Upper lobe of left lung (tissue), 6 donors: Measurements from ENCODE around the gene NDUFS5. TPM values are rescaled to one million over a fixed set of nuclear protein-coding genes. Genes with fewer than 3 reads are reported as not detected.
A peak's percentile ranks its signal among the peaks of the same experiment; 100 is the strongest.
"Not testable (repeated sequence)": the region's sequence is repeated elsewhere in the genome, so short reads cannot be mapped to it uniquely, and the experiment has no call there.

Experiments
- ATAC-seq, 2 donors: fragments of 200-7000 bp; cut with Tn5 transposase; one replicate each; pipeline ENCODE4 v1.9.1; 2022; ENCODE audit warnings: mild to moderate bottlenecking in 2 of 2, moderate library complexity in 2 of 2; ENCODE audit not compliant: low FRiP score in 2 of 2
- DNase-seq, 2 donors: peaks; one replicate each; pipeline ENCODE4 v3.0.0-alpha.2; 2019 to 2020
- H3K27ac ChIP-seq, 4 donors: fragments of 200-600 bp; sonication (generic); one replicate each; pipeline ENCODE4 v1.5.1; 2016 to 2019
- H3K27me3 ChIP-seq, 4 donors: fragments of 200-600 bp; sonication (generic); one replicate each; pipeline ENCODE4 v1.5.1; 2017 to 2019
- H3K36me3 ChIP-seq, 4 donors: fragments of 200-600 bp; sonication (generic); one replicate each; pipeline ENCODE4 v1.5.1; 2016 to 2019
- H3K4me1 ChIP-seq, 4 donors: fragments of 200-600 bp; sonication (generic); one replicate each; pipeline ENCODE4 v1.5.1; 2018 to 2019
- H3K4me3 ChIP-seq, 4 donors: fragments of 200-600 bp; sonication (generic); one replicate each; pipeline ENCODE4 v1.5.1; 2017 to 2019; ENCODE audit warnings: mild to moderate bottlenecking in 2 of 4, moderate library complexity in 1 of 4
- H3K9me3 ChIP-seq, 4 donors: fragments of 200-600 bp; sonication (generic); one replicate each; pipeline ENCODE4 v1.5.1; 2018 to 2019
- EP300 ChIP-seq, 4 donors: sonication (generic); formaldehyde crosslinking; IDR thresholded peaks; one replicate each; pipeline ENCODE4 v1.5.1; 2017; ENCODE audit warnings: antibody characterized with exemption in 4 of 4, control low read depth in 2 of 4
- POLR2A ChIP-seq, 4 donors: fragments of 450-650 bp; IDR thresholded peaks; one replicate each; pipeline ENCODE4 v1.5.1; 2016 to 2017; ENCODE audit warnings: antibody characterized with exemption in 4 of 4, mild to moderate bottlenecking in 2 of 4
- POLR2AphosphoS5 ChIP-seq, 2 donors: sonication (generic); formaldehyde crosslinking; IDR thresholded peaks; one replicate each; pipeline ENCODE4 v1.5.1; 2017; ENCODE audit warnings: antibody characterized with exemption in 2 of 2
- WGBS, 2 donors: methylation state at CpG; one replicate each; pipeline ENCODE4 v1.1.5; 2017 to 2018; 5-methylcytosine and 5-hydroxymethylcytosine counted together
- total RNA-seq, 6 donors: library from RNA; depleted of rRNA in 4 of 6; stranded (reverse); fragments of >200 nt in 4 of 6; gene quantifications; one replicate each; pipeline versions ENCODE4 v1.1.0 to v1.2.1, GENCODE V29; 2016 to 2021
- TF ChIP-seq, protein P1 (sequence below), 6 experiments: fragments of 450-650 bp in 4 of 6; fragments of 200-600 bp in 2 of 6; sonication (generic) in 2 of 6; IDR thresholded peaks; one replicate each; pipeline ENCODE4 v1.5.1; 2016 to 2019; ENCODE audit warnings: antibody characterized with exemption in 6 of 6
- donor health status: DM: no; HTN: no; CAD: no; lungs with moderate emphysema.
- donor health status: DM: no; HTN: yes; CAD: no; lungs with severe emphysema.

Gene NDUFS5
- total RNA-seq, 6 donors from 2014 or later: 108 to 250 (median 166) TPM

DNA sequence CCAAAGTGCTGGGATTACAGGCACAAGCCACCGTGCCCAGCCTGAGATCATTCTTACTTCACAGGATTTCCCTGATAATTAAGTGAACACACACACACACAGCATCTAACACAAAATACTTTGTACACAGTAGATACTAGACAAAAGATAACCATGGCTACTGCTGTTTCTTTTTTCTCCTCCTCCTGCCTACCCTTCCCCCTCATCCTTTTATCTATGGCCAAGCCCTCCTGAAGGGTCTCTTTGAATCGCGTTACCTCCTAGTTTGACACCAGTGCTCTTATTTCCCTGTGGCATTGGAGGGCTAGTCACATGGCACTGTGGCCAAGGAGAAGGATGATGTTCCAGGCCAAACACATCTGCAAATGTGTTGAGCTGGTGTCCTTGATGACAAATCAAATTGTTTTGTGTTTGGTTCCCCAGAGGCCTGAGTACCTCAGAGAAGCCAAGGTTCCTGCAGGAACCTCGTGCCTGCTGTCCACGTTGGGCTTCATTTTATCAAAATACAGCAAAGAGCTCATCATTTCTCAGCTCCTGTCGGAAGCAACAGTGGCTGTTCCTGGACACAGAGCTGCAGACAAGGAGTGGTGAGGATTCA, 20.6 kb downstream of the NDUFS5 start:
- WGBS, 2 donors: 76 to 82% methylated on average over 5 to 6 of the region's 6 CpGs
- TF ChIP-seq POLR2AphosphoS5 (IDR thresholded peaks at IDR 0.05) (no peak), POLR2A (IDR thresholded peaks at IDR 0.05) (no peak), EP300 (IDR thresholded peaks at IDR 0.05) (no peak)
- TF ChIP-seq, protein P1, sequence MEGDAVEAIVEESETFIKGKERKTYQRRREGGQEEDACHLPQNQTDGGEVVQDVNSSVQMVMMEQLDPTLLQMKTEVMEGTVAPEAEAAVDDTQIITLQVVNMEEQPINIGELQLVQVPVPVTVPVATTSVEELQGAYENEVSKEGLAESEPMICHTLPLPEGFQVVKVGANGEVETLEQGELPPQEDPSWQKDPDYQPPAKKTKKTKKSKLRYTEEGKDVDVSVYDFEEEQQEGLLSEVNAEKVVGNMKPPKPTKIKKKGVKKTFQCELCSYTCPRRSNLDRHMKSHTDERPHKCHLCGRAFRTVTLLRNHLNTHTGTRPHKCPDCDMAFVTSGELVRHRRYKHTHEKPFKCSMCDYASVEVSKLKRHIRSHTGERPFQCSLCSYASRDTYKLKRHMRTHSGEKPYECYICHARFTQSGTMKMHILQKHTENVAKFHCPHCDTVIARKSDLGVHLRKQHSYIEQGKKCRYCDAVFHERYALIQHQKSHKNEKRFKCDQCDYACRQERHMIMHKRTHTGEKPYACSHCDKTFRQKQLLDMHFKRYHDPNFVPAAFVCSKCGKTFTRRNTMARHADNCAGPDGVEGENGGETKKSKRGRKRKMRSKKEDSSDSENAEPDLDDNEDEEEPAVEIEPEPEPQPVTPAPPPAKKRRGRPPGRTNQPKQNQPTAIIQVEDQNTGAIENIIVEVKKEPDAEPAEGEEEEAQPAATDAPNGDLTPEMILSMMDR (IDR thresholded peaks at IDR 0.05): no peak
- Histone ChIP-seq H3K27me3 (no peaks in the 10 kb centered on the region), H3K4me3 (no peak overlapping the region), H3K27ac (peak overlapping the region in 1 of 4 donors; percentile 35), H3K9me3 (no peaks in the 10 kb centered on the region), H3K36me3 (peaks cover 0 to 26% (median 1%) of the 10 kb centered on the region in 4 donors), H3K4me1 (no peaks in the 10 kb centered on the region)
- ATAC-seq: no peak
- no peak for DNase-seq

DNA sequence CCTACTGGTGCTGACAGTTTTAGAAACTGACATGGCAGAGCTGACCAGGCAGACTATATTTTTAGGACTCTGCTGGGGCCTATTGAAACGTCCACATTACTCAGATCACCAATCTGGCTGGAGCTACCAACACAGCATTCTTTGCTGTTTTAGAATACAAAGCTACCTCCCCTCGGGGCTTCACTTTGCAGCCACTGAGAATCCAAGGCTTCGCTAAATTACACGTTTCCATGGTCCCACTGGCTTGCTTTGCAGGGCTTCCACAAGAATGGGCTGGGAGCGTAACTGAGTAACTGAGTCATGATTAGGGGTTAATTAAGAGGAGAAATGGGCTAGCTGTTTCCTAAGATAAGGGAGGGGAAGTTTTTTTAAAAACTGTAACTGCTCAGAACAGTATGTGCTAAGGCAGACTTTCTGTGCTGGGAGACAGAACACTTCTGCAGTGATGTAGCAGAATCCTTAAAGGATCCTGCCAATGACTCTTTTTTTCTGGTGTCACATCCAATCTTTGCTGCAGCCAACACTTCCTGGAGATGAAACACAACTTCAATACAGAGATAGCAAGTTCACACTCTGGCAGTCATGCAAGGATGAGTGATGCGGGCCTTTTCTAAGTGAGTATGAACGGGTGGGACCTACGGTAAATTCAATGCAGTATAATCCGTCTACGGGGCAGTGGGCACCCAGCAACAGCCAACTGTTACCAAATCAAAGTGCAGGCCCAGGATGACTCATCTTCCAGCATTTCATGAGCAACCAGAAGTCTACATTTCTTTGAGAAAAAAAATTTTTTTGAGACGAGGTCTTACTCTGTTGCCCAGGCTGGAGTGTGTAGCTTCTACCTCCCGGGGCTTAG, 21.5 kb downstream of the NDUFS5 start:
- TF ChIP-seq, protein P1 (IDR thresholded peaks at IDR 0.05): no peak
- TF ChIP-seq POLR2AphosphoS5 (IDR thresholded peaks at IDR 0.05) (no peak), EP300 (IDR thresholded peaks at IDR 0.05) (no peak), POLR2A (IDR thresholded peaks at IDR 0.05) (no peak)
- Histone ChIP-seq H3K27me3 (no peaks in the 10 kb centered on the region), H3K27ac (peak overlapping the region in 3 of 4 donors; percentile 11 to 35 (median 18)), H3K36me3 (peaks cover 0 to 18% (median 0%) of the 10 kb centered on the region in 4 donors), H3K4me3 (no peak overlapping the region), H3K4me1 (no peaks in the 10 kb centered on the region), H3K9me3 (no peaks in the 10 kb centered on the region)
- WGBS, 2 donors: 72 to 80% methylated on average over 10 to 12 of the region's 12 CpGs
- ATAC-seq: peak; percentile 78 to 89
- no peak for DNase-seq

DNA sequence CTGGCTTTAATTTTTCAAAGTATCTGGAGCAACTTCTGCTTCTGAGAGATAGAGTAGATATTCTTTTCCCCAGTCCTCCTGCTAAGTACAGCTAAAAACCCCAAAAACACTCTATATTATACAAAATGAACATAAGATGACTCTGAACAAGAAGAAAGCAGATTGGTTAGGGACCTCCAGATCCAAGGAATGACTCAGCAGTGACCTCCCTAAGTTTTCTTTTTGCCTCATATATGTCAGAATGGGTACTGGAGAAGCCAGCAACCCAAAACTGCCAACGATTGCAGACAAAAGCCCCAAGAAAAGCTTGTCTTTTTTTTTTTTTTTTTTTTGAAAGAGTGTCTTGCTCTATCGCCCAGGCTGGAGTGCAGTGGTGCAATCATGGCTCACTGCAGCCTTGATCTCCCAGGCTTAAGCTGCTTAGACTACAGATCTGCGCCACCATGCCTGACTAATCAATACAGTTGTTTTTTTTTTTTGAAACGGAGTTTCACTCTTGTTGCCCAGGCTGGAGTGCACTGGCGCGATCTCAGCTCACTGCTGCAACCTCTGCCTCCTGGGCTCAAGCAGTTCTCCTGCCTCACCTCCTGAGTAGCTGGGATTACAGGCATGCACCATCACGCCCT, 22.7 kb downstream of the NDUFS5 start:
- ATAC-seq (no peak), DNase-seq (no peak)
- Histone ChIP-seq H3K27me3 (no peaks in the 10 kb centered on the region), H3K4me3 (no peak overlapping the region), H3K36me3 (peaks cover 0 to 10% (median 0%) of the 10 kb centered on the region in 4 donors), H3K27ac (peak overlapping the region in 1 of 4 donors; percentile 18), H3K4me1 (no peaks in the 10 kb centered on the region), H3K9me3 (no peaks in the 10 kb centered on the region)
- 91 to 93% methylated on average over 7 of the region's 7 CpGs for WGBS, 2 donors
- TF ChIP-seq POLR2AphosphoS5 (IDR thresholded peaks at IDR 0.05) (no peak), POLR2A (IDR thresholded peaks at IDR 0.05) (no peak), EP300 (IDR thresholded peaks at IDR 0.05) (no peak)
- TF ChIP-seq, protein P1 (IDR thresholded peaks at IDR 0.05): no peak

DNA sequence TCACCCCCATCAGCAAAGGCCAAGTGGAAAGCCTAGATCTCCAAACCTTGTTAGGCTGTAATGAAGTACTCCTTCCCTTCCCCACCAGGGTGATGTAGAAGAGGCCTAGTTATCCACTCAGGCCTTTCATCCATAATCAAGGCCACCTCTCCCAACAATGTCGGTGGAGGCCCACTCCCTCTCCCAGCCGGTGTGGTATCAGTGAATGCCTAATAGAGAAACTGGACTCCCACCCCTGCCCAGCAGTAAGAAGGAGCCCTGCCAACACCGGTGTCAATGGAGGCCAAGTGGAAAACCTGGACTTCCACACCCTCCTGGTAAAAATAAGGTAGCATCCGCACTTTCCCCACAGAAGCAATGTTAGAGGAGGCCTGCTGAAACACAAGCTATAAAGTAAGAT, 23.9 kb downstream of the NDUFS5 start:
- 94 to 98% methylated on average over 4 of the region's 4 CpGs for WGBS, 2 donors
- TF ChIP-seq EP300 (IDR thresholded peaks at IDR 0.05) (no peak), POLR2AphosphoS5 (IDR thresholded peaks at IDR 0.05) (no peak), POLR2A (IDR thresholded peaks at IDR 0.05) (no peak)
- TF ChIP-seq, protein P1 (IDR thresholded peaks at IDR 0.05): no peak
- ATAC-seq (no peak), DNase-seq (no peak)
- Histone ChIP-seq H3K4me3 (no peak overlapping the region), H3K36me3 (peaks cover 0 to 10% (median 0%) of the 10 kb centered on the region in 4 donors), H3K27me3 (no peaks in the 10 kb centered on the region), H3K9me3 (no peaks in the 10 kb centered on the region), H3K4me1 (no peaks in the 10 kb centered on the region), H3K27ac (no peak overlapping the region)

DNA sequence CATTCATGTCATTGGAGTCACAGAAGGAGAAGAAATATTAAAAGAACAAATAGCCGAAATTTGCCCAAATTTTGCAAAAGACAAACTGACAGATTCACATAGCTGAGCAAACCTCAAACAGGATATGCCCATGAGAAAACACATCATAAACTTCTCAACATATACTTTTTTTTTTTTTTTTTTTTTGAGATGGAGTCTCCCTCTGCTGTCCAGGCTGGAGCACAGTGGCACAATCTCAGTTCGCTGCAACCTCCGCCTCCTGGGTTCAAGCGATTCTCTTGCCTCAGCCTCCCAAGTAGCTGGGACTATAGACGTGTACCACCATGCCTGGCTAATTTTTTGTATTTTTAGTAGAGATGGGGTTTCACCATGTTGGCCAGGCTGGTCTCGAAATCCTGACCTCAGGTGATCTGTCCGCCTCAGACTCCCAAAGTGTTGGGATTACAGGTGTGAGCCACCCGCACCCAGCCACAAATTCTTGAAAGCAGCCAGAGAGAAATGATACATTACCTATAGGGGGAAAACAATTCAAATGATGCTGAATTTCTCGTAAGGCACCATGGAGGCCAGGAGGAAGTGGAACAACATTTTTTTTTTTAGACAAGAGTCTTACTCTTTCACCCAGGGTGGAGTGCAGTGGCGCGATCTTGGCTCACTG, 25.2 kb downstream of the NDUFS5 start:
- DNase-seq, H3K4me1 ChIP-seq, H3K27me3 ChIP-seq, H3K9me3 ChIP-seq, H3K4me3 ChIP-seq, ATAC-seq, H3K27ac ChIP-seq: not testable (repeated sequence)
- peaks cover 0 to 10% (median 0%) of the 10 kb centered on the region in 4 donors for H3K36me3 ChIP-seq
- WGBS, 2 donors: 94% methylated on average over 11 of the region's 11 CpGs
